HTR-8/SVneo (cell line): ENCODE results near the gene PRRT1.

Experiments
- DNase-seq: peaks from one replicate; pipeline ENCODE4 v3.0.0; 2011; ENCODE audit warnings: low spot score, mixed read lengths; ENCODE audit not compliant: insufficient read length
- FAIRE-seq: peaks from 2 replicates; lab custom pipeline; 2011; peaks lifted over from hg19 to GRCh38; lab: Jason Lieb, UNC

PRRT1 gene

GRCh38 chr6:32175711-32176475, 24.2 kb upstream of the PRRT1 start, which contains the start of gene AGPAT1:
TSS of gene AGPAT1 (minus strand) at chr6:32176084. CDS start at chr6:32171496, 4,588 bp downstream.
- no peak for FAIRE-seq

GRCh38 chr6:32175322-32175710, 23.6 kb upstream of the PRRT1 start:
- FAIRE-seq, result no peak
- DNase-seq, result no peak

More at GRCh38 chr6:32175711-32176475, 24.2 kb upstream of the PRRT1 start, which contains the start of gene AGPAT1:
- DNase-seq, result peak; percentile 97

- FAIRE-seq (no peak), DNase-seq (no peak)
Measured at GRCh38 chr6:32174416-32174815, 22.7 kb upstream of the PRRT1 start.

GRCh38 chr6:32173051-32173727, 21.4 kb upstream of the PRRT1 start:
- DNase-seq (no peak), FAIRE-seq (no peak)

GRCh38 chr6:32171234-32171633, 19.5 kb upstream of the PRRT1 start:
- DNase-seq (no peak), FAIRE-seq (no peak)

GRCh38 chr6:32170294-32170693, 18.6 kb upstream of the PRRT1 start:
- no peak for DNase-seq
- no peak for FAIRE-seq

GRCh38 chr6:32168807-32169591, 17.3 kb upstream of the PRRT1 start:
- FAIRE-seq (no peak), DNase-seq (no peak)

- no peak for DNase-seq
- FAIRE-seq, result no peak
Measured at GRCh38 chr6:32168350-32168749, 16.6 kb upstream of the PRRT1 start.

- FAIRE-seq (no peak), DNase-seq (no peak)
Measured at GRCh38 chr6:32167761-32168262, 16.1 kb upstream of the PRRT1 start.

- DNase-seq, result no peak
- no peak for FAIRE-seq
Measured at GRCh38 chr6:32167154-32167760, 15.5 kb upstream of the PRRT1 start.

GRCh38 chr6:32166411-32167061, 14.8 kb upstream of the PRRT1 start:
- DNase-seq (no peak), FAIRE-seq (no peak)

GRCh38 chr6:32164295-32164694, 12.6 kb upstream of the PRRT1 start, which contains the start of gene EGFL8:
TSS of gene EGFL8 (plus strand) at chr6:32164595. CDS start at chr6:32166166, 1,571 bp downstream.
- FAIRE-seq, result no peak

GRCh38 chr6:32163559-32164258, 12.0 kb upstream of the PRRT1 start:
- DNase-seq, result no peak
- no peak for FAIRE-seq

More at GRCh38 chr6:32164295-32164694, 12.6 kb upstream of the PRRT1 start, which contains the start of gene EGFL8:
- DNase-seq, result no peak

- DNase-seq (no peak), FAIRE-seq (no peak)
Measured at GRCh38 chr6:32158052-32158451, 6.3 kb upstream of the PRRT1 start.

GRCh38 chr6:32156891-32157290, 5.2 kb upstream of the PRRT1 start:
- DNase-seq (no peak), FAIRE-seq (no peak)

GRCh38 chr6:32154514-32155161, 2.9 kb upstream of the PRRT1 start:
- DNase-seq (peak; percentile 71), FAIRE-seq (no peak)

- DNase-seq (peak; percentile 91), FAIRE-seq (peak; percentile 92)
Measured at GRCh38 chr6:32153564-32154513, 2.1 kb upstream of the PRRT1 start, which contains the start of gene PPT2. TSS of gene PPT2 (plus strand) at chr6:32154141. CDS start at chr6:32154595, 454 bp downstream.
